ENCODE measurements around the gene POU4F1.

DNA sequence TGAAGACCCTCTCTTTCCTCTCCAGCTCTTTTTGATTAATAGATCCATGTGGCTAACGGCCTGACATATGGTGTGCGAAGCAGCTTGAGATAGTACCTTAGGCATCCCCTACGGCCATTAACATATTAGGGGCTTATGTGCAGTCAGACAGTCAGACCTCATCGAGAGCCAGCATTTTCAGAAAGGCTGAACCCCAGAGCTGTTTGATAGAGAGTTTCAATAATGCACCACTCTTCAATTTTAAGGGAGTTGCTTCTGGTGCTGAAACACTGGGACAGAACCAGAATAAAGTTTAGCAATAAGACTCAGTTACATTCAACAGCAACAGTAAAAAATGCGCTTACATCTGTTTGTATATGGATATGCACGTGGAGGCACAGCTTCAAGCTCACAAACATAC, 10.8 kb downstream of the POU4F1 start:
- TF ChIP-seq EZH2 (IDR thresholded peaks at IDR 0.05; ENCODE audit: insufficient read depth, poor library complexity, severe bottlenecking): no peak
- no peak for TF ChIP-seq EZH2phosphoT487 (IDR thresholded peaks at IDR 0.05; ENCODE audit: insufficient read depth, low read depth)

Data from GM23248 (cell line).